GM12892 (cell line): ENCODE measurements around the gene MVK.

Experiments
- DNase-seq: peaks from one replicate; pipeline ENCODE4 v3.0.0; 2011; ENCODE audit not compliant: insufficient read length
- FAIRE-seq: peaks from 2 replicates; lab custom pipeline; 2011; peaks lifted over from hg19 to GRCh38; lab: Jason Lieb, UNC
- POLR2A ChIP-seq: IDR thresholded peaks from 2 replicates; pipeline ENCODE4 v1.6.1; 2011; ENCODE audit warnings: low read depth, low read length, control low read depth
- POLR2AphosphoS5 ChIP-seq: IDR thresholded peaks from 2 replicates; pipeline ENCODE4 v1.6.1; 2011; ENCODE audit warnings: low read depth, low read length, control low read depth
- TAF1 ChIP-seq: IDR thresholded peaks from 2 replicates; pipeline ENCODE4 v1.6.1; 2011; ENCODE audit warnings: low read depth, mild to moderate bottlenecking, control low read depth, low read length, borderline replicate concordance

The MVK gene

DNA sequence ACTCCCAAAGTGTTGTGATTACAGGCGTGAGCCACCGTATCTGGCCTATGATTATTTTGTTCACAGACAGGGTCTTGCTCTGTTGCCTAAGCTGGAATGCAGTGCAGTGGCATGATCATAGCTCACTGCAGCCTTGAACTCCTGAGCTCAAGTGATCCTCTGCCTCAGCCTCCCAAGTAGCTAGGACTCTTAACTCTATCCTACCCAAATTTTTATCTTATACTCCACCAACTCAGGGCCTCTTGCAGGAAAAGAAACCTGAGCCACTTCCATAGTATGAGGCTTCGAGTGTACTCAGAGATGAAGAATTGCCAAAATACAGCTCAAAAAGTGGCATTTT, 1.1 kb upstream of the MVK start:
- no peak for TF ChIP-seq POLR2AphosphoS5
- no peak for TF ChIP-seq TAF1
- no peak for TF ChIP-seq POLR2A
- FAIRE-seq (no peak), DNase-seq (no peak)

DNA sequence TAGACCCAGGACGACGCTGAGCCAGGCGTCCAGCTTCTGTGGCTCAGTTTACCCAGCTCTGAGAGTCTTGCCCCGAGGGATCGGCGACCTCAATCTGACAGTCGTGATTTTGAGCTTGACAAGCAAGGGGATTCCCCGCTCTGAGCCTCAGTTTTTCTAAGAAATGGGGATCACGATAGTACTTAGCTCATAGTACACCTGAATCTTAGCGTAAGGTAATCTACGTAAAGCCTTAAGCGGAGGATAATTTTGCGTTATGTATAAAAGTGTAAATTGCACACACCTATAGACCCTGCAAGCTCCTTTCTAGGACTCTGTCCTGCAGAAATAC, 285 bp downstream of the MVK start:
- DNase-seq: no peak
- FAIRE-seq: no peak

GRCh38 chr12:109575683-109576082, 2.1 kb downstream of the MVK start:
- no peak for TF ChIP-seq POLR2A
- no peak for TF ChIP-seq POLR2AphosphoS5
- FAIRE-seq (no peak), DNase-seq (no peak)

More for the DNA sequence above, 285 bp downstream of the MVK start:
- TF ChIP-seq TAF1 (no peak), POLR2A (no peak), POLR2AphosphoS5 (no peak)

- no peak for DNase-seq
- FAIRE-seq: no peak
- TF ChIP-seq TAF1 (no peak), POLR2AphosphoS5 (no peak), POLR2A (no peak)
Observed at GRCh38 chr12:109577311-109577710, 3.7 kb downstream of the MVK start.

GRCh38 chr12:109578330-109578927, 4.8 kb downstream of the MVK start:
- TF ChIP-seq POLR2A (no peak), TAF1 (no peak), POLR2AphosphoS5 (no peak)
- DNase-seq (no peak), FAIRE-seq (no peak)

DNA sequence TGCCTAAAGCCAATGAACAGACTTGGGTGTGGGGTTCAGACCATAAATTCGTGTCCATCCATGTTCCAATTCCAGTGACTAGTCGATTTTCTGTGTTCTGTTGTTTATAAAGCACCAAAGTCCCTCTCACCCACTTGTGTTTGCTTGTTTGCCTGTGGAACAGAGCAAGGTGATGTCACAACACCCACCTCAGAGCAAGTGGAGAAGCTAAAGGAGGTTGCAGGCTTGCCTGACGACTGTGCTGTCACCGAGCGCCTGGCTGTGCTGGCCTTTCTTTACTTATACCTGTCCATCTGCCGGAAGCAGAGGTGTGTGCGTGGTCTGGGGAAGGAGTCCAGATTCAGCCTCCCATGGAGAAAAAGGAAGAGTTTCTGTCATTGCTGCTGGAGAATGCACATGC, 6.0 kb downstream of the MVK start:
- no peak for TF ChIP-seq TAF1
- TF ChIP-seq POLR2A: no peak
- no peak for TF ChIP-seq POLR2AphosphoS5

GRCh38 chr12:109580272-109580671, 6.7 kb downstream of the MVK start:
- DNase-seq (no peak), FAIRE-seq (no peak)
- TF ChIP-seq POLR2AphosphoS5 (no peak), TAF1 (no peak), POLR2A (no peak)

More for the DNA sequence above, 6.0 kb downstream of the MVK start:
- DNase-seq (no peak), FAIRE-seq (no peak)

DNA sequence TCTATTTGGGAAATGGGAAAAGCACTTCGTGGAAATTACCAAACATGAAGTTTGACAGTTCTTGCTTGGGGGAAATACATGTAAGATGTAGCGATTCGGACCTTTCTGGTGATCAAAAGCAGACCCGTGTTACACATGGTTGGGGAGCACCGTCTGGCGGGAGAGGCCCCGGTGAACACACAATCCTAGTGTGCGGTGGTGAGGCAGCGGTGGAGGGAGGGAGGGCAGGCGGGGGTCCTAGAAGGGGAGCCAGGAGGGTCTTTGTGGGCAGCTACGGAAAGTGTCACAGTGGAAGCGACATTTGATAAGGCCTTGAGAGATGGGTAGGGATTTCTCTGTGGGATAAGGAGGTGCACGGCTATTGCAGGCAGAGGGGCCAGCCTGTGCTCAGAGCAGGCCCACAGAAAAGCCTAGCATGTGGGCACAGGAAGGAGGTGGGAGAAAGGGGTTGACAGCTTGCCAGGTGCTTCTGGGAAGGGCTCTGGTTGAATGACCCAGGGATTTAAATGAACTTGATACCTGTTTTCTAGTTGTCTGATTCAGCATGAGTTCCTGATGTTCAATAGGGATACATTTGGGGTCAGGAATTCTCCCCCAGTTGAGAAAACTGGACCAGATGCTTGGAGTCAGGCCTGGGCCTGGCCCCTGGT, 7.2 kb downstream of the MVK start:
- TF ChIP-seq TAF1 (no peak), POLR2A (no peak), POLR2AphosphoS5 (no peak)
- DNase-seq: no peak

GRCh38 chr12:109581334-109581691, 7.7 kb downstream of the MVK start:
- FAIRE-seq: no peak
- TF ChIP-seq POLR2A: no peak
- TF ChIP-seq TAF1: no peak
- TF ChIP-seq POLR2AphosphoS5: no peak
- no peak for DNase-seq

More for the DNA sequence above, 7.2 kb downstream of the MVK start:
- no peak for FAIRE-seq

- TF ChIP-seq POLR2A (no peak), TAF1 (no peak), POLR2AphosphoS5 (no peak)
- DNase-seq (no peak), FAIRE-seq (no peak)
Observed at GRCh38 chr12:109581856-109582255, 8.3 kb downstream of the MVK start.

DNA sequence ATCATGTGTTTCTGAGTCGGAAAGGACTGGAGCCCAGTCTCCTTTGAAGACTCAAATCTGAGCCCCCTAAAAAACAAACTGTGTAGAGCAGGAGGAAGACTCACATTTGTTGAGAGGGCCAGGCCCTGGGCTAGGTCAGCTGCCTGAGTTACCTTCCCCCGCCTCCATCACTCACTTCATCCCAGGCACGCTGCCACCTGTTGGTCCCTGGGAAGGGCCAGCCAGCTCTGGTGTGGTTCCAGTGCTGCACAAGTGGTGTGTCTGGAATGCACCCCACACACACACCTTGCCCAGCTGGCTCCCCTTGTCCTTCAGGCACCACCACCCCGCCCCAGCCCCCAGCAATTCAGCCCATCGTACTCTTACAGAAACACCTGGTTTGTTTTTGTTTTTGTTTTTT, 9.0 kb downstream of the MVK start:
- DNase-seq (no peak), FAIRE-seq (no peak)
- TF ChIP-seq TAF1: no peak
- no peak for TF ChIP-seq POLR2A
- TF ChIP-seq POLR2AphosphoS5: no peak

GRCh38 chr12:109583733-109584132, 10.1 kb downstream of the MVK start:
- no peak for DNase-seq
- FAIRE-seq: no peak
- no peak for TF ChIP-seq POLR2A
- no peak for TF ChIP-seq POLR2AphosphoS5
- TF ChIP-seq TAF1: no peak
